Gastrocnemius medialis (tissue), 4 donors: Measurements from ENCODE around the gene VGLL4. TPM values are rescaled to one million over a fixed set of nuclear protein-coding genes. Genes with fewer than 3 reads are reported as not detected.

Source experiments
- ATAC-seq, 2 donors: fragments of 150-250 bp; one replicate each; pipeline ENCODE4 v1.9.1; 2016
- DNase-seq, 2 donors: peaks; one replicate each; pipeline ENCODE4 v3.0.0-alpha.2; 2019
- H3K27ac ChIP-seq, 4 donors: fragments of 200-600 bp; sonication (generic); 1 replicate in 1 of 4; 2 replicates in 3 of 4; pipeline ENCODE4 v1.5.1; 2016 to 2018; ENCODE audit warnings: mild to moderate bottlenecking in 2 of 4, moderate library complexity in 1 of 4
- H3K27me3 ChIP-seq, 3 donors: fragments of 200-600 bp; sonication (generic) in 2 of 3; 1 replicate in 1 of 3; 2 replicates in 2 of 3; pipeline versions ENCODE4 v1.5.1 to v1.6.0; 2016 to 2019; ENCODE audit warnings: mild to moderate bottlenecking in 1 of 3, moderate library complexity in 1 of 3
- H3K36me3 ChIP-seq, 2 donors: fragments of 200-600 bp; sonication (generic) in 1 of 2; one replicate each; pipeline ENCODE4 v1.5.1; 2017 to 2018
- H3K4me1 ChIP-seq, 2 donors: fragments of 200-600 bp; sonication (generic) in 1 of 2; one replicate each; pipeline ENCODE4 v1.5.1; 2016 to 2017; ENCODE audit warnings: mild to moderate bottlenecking in 2 of 2
- H3K4me3 ChIP-seq, 4 donors: fragments of 200-600 bp; sonication (generic) in 3 of 4; 1 replicate in 1 of 4; 2 replicates in 3 of 4; pipeline ENCODE4 v1.5.1; 2016 to 2019; ENCODE audit warnings: mild to moderate bottlenecking in 2 of 4
- H3K9me3 ChIP-seq, 3 donors: fragments of 200-600 bp; sonication (generic) in 2 of 3; 1 replicate in 1 of 3; 2 replicates in 2 of 3; pipeline ENCODE4 v1.5.1; 2016 to 2019
- CTCF ChIP-seq, 5 experiments: fragments of 450-650 bp in 3 of 5; fragments of 200-600 bp in 2 of 5; sonication (generic) in 2 of 5; IDR thresholded peaks in 4 of 5; conservative IDR thresholded peaks in 1 of 5; 1 replicate in 4 of 5; 2 replicates in 1 of 5; pipeline ENCODE4 v1.5.1; 2016 to 2019; ENCODE audit warnings: antibody characterized with exemption in 5 of 5, mild to moderate bottlenecking in 3 of 5, moderate library complexity in 3 of 5
- POLR2A ChIP-seq, 2 donors: fragments of 450-650 bp; IDR thresholded peaks; one replicate each; pipeline ENCODE4 v1.6.1; 2017; ENCODE audit warnings: antibody characterized with exemption in 2 of 2, mild to moderate bottlenecking in 2 of 2, moderate library complexity in 2 of 2
- in situ Hi-C, 4 donors: fragments of 200-750 bp; cut with MboI; loops; one replicate each; pipeline versions ENCODE4 v1.15.0 to v1.8.0; 2017; ENCODE audit warnings: low sequenced_read_pairs in 4 of 4
- intact Hi-C: fragments of 100-400 bp; cut with DNase I; formaldehyde crosslinking; loops from one replicate; pipeline ENCODE4 v1.15.1; 2023; ENCODE audit warnings: low total_unique reads
- total RNA-seq, 4 donors: library from RNA; depleted of rRNA; stranded (reverse); fragments of >200 nt; gene quantifications; one replicate each; pipeline versions ENCODE4 v1.1.0 to v1.2.3, GENCODE V29; 2016

The VGLL4 gene
- total RNA-seq, 4 donors from 2014 or later, result 8.9 to 20.9 (median 12.8) TPM

GRCh38 chr3:11613851-11614487, 29.7 kb downstream of the VGLL4 start:
- H3K27ac ChIP-seq, result peak overlapping the region; percentile 10 to 60 (median 50)
- no peak overlapping the region for H3K4me3 ChIP-seq
- no peaks in the 10 kb centered on the region for H3K36me3 ChIP-seq
- DNase-seq, result no peak
- peak in 1 of 2 donors; percentile 21 for ATAC-seq
- H3K4me1 ChIP-seq, result peaks cover 74 to 89% of the 10 kb centered on the region in 2 donors
- TF ChIP-seq CTCF (IDR thresholded peaks at IDR 0.05 in 4 of 5, conservative IDR thresholded peaks at IDR 0.05 in 1 of 5), result no peak
- no peak for TF ChIP-seq POLR2A (IDR thresholded peaks at IDR 0.05)
- intact Hi-C loops (loop anchor here (2.0 kb wide), 1 partner anchor 23 kb away; no protein-coding TSS in a partner anchor), in situ Hi-C loops (no loop called here)
- no peaks in the 10 kb centered on the region for H3K27me3 ChIP-seq
- no peaks in the 10 kb centered on the region for H3K9me3 ChIP-seq

GRCh38 chr3:11613319-11613718, 30.4 kb downstream of the VGLL4 start:
- peak; percentile 67 to 74 for ATAC-seq
- TF ChIP-seq POLR2A (IDR thresholded peaks at IDR 0.05) (no peak), CTCF (IDR thresholded peaks at IDR 0.05 in 4 of 5, conservative IDR thresholded peaks at IDR 0.05 in 1 of 5) (no peak)
- H3K4me1 ChIP-seq, result peaks cover 71 to 89% of the 10 kb centered on the region in 2 donors
- no peak overlapping the region for H3K4me3 ChIP-seq
- H3K9me3 ChIP-seq, result no peaks in the 10 kb centered on the region
- DNase-seq, result no peak
- no peaks in the 10 kb centered on the region for H3K36me3 ChIP-seq
- H3K27me3 ChIP-seq, result no peaks in the 10 kb centered on the region
- intact Hi-C loops (loop anchor here (2.0 kb wide), 1 partner anchor 23 kb away; no protein-coding TSS in a partner anchor), in situ Hi-C loops (no loop called here)
- peak overlapping the region; percentile 32 to 60 (median 50) for H3K27ac ChIP-seq

- Histone ChIP-seq H3K9me3 (no peaks in the 10 kb centered on the region), H3K4me3 (no peak overlapping the region), H3K36me3 (no peaks in the 10 kb centered on the region), H3K27me3 (no peaks in the 10 kb centered on the region), H3K27ac (peak overlapping the region; percentile 32 to 60 (median 50)), H3K4me1 (peaks cover 76 to 93% of the 10 kb centered on the region in 2 donors)
- DNase-seq, result no peak
- in situ Hi-C loops (no loop called here), intact Hi-C loops (loop anchor here (2.0 kb wide), 1 partner anchor 24 kb away; no protein-coding TSS in a partner anchor)
- ATAC-seq, result peak in 1 of 2 donors; percentile 21
- TF ChIP-seq POLR2A (IDR thresholded peaks at IDR 0.05), result no peak
- no peak for TF ChIP-seq CTCF (IDR thresholded peaks at IDR 0.05 in 4 of 5, conservative IDR thresholded peaks at IDR 0.05 in 1 of 5)
These were observed 31.1 kb downstream of the VGLL4 start for GRCh38 chr3:11612515-11613188.

- Histone ChIP-seq H3K27me3 (no peaks in the 10 kb centered on the region), H3K27ac (peak overlapping the region; percentile 32 to 60 (median 50)), H3K4me1 (peaks cover 72 to 95% of the 10 kb centered on the region in 2 donors), H3K9me3 (no peaks in the 10 kb centered on the region), H3K4me3 (no peak overlapping the region), H3K36me3 (no peaks in the 10 kb centered on the region)
- no peak for DNase-seq
- in situ Hi-C loops (no loop called here), intact Hi-C loops (no loop called here)
- no peak for TF ChIP-seq POLR2A (IDR thresholded peaks at IDR 0.05)
- no peak for TF ChIP-seq CTCF (IDR thresholded peaks at IDR 0.05 in 4 of 5, conservative IDR thresholded peaks at IDR 0.05 in 1 of 5)
- ATAC-seq, result peak; percentile 29 to 56
These were observed 32.3 kb downstream of the VGLL4 start for GRCh38 chr3:11611341-11611799.
